Measurements from ENCODE around the gene ZDHHC12.

The ZDHHC12 gene

DNA sequence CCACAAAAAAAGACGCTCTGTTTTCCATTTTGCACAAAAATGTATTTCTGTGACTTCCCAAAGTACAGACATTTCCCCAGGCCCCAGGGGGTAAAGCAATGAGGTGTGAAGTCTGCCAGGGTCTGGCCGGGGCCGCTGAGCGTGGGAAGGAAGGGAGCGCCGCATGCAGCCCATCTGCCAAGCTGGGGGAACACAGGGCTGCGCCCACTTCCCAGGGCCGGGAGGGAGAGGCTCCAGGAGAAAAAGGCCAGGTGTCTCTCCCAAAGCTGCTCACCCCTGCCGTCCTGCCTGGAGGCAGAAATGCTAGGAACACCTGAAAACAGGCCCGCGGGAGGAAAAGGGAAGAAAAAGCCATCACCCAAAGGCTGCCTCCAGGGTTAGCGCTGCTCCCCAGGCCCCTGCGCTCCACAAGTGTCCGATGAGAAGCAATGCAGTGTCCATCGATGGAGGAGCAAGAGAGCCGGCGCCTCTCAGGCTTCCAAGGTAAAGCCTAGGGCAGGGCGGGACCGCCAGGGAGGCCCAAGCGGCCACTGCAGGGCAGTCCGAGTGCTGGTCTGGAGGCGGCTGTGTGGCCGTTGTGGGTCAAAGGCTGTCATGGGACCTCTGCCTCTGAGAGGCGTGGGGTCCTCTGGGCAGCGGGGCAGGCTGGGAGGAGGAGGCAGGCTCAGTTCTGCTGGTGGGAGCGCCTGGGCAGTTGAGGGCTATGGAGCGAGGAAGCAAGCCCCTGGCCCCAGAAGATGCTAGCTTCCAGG, 6.0 kb upstream of the ZDHHC12 start:
- peak; percentile 49 for DNase-seq

DNA sequence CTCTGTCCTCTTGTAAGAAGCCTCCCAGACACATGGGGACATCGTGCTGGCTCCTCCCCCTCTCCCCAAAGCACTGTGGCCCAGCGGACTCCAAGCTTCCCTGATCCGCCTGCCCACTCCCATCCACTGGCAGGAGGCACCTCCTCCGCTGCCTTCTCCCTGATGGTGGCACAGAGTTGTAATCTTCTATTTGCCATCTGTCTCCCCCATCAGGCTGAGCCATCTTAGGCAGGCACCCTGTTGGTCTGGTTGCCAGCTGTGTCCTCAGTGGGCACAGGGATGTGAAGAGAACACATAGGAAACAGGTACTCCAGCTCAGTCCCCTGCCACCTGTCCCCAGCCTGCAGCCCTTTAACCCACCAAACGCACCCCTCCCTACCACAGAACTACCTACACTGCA, 5.4 kb upstream of the ZDHHC12 start:
- peak; percentile 40 for DNase-seq

DNA sequence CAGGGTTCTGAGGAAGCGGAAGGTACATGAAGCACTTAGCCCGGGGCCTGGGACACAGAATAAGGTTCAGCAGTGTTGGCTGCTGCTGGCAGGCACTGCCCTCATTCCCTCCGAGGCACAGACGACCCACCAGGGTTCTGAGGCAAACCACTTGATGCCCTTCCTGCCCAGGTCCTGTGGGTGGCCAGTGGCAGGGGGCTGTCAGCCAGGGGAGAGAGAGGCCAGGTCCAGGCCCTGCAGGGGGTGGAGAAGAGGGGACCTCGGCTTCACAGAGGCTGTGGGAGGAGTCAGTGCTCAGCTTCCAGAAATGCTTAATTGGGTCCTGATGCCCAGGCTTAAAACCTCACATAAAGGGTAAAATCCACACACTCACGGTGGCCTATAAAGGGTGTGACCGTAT, 4.4 kb upstream of the ZDHHC12 start:
- DNase-seq = peak; percentile 39

DNA sequence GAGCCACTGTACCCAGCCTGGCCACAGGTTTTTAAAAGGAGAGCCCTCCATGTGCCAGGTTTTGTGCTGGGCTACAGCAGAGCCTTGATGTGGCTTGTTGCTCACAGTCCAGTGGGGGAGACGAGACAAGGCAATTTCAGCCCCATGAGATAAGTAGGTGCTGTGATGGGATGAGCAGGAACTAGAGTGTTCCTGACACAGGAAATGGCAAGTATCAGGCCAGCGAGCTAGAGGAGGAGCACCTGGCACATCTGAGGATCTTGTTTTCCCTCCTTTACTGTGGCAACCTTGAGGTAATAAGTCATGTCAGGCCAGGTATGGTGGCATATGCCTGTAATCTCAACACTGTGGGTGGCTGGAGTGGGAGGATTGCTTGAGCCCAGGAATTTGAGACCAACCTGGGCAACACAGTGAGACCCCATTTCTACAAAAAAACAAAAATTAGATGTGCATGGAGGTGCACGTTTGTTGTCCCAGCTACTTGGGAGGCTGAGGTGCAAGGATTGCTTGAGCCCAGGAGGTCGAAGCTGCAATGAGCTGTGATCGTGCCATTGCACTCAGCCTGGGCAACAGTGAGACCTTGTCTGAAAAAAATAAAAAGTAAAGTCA, 3.8 kb upstream of the ZDHHC12 start:
- peak; percentile 36 for DNase-seq

DNA sequence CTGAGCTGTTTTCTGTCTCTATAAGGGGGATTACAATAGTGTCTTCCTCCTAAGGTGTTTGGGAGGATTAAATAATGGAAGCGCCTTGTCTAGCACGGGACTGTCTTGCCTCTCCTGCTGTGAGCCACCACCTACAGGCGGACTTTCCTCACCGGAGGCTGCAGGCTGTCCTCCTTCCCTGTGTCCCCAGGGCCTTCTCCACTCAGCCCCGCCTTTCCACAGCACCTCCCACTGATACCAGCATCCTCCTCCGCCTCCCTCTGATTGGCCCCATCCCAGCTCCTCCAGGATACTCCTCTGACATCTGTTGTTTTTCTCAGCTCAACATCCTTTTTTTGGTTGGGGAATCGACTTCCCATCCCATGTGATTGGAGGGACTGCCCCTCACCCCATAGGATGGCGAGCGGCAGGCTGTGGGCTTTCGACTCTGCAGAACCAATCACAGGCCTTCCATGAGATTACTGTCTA, 851 bp upstream of the ZDHHC12 start:
- DNase-seq = peak; percentile 96

DNA sequence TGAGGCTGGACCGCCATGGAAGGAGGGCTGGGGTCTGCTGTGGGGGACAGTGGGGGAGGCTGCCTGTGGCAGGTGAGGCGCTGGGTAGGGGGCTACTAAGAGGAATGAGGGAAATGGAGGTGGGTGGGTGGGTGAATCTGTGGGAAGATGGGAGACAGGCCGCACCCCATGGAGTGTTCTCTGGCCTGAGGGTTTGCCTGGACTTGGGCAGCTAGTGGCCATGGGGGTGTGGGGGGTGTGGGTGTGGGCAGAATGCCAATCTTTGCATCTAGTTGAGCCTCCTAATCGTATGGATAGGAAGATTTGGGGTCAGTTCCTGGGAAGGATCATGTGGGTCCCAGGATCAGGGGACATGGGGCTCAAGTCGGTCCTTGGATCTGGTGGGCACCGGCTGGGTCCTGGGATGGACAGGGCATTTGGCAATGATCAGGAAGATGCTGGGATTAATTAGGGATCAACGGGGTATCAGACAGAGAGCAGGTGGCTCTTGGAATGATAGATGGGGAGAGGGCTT, 518 bp downstream of the ZDHHC12 start:
- no peak for DNase-seq

DNA sequence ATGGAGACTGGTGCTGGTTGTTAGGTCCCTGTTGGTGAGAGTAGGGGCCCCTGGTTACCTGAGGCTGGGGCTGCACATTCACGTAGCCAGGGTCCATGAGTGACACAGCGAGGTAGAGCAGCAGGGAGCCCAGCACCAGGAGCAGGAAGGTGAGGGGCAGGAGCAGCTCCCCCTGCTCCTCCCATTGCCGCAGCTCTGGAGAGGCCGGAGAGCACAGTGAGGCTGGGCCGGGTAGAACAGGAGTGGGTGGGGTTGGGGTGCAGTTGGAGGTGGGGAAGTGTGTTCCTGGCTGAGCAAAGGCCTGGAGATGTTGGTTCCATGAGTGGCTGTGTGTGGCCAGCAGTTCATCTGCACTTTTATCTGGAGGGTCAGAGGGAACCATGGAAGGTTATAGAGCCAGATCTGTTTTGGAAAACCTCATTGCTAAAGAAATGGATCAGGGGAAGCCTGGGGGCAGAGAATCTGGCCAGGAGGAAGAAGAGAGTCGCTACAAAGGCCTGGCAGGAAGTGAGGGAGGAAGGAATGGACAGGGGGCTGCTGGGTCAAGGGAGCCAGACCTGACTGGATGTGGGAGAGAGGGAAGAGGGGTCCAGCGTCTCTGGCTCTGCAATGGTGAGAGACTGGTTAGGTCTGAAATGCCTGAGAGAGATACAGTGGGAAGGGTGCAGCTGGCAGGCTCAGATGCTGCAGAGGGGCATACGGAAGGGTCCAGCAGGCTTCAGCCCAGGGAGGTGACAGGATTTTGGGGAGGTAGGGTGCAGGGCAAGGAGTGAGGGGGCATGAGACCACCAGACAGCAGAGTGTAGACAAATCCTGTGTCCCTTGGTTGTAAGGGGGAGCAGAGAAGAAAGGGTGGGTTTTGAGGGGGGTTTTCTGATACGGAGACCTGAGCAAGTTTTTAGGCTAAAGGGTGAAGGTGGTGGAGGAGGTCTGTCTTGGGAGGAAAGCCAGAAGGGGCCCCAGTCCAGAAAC, 1.3 kb downstream of the ZDHHC12 start:
- DNase-seq = peak; percentile 49

DNA sequence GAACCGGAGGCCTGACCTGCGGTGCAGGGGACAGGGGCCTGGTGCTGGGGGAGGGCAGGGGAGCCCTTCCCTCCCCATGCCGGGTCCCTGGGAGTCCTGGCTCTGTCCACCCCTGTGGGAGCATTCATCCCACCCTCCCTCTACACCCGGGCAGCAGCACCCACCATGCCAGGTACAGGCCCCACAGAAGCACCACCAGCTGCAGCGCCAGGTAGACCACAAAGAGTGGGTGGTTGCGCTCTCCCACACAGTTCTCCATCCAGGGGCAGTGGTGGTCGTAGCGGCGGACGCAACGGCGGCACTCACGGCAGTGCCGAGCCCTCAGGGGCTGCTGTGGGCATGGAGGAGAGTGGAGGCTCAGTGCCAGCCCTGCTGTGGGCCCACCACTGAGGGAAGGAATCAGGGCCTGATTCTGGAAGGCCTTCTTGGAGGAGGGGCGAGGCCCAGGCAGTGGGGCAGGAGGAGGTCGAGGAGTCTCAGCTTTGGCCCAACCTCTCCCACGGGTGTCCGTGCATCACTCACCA, 2.4 kb downstream of the ZDHHC12 start:
- DNase-seq = peak; percentile 45

DNA sequence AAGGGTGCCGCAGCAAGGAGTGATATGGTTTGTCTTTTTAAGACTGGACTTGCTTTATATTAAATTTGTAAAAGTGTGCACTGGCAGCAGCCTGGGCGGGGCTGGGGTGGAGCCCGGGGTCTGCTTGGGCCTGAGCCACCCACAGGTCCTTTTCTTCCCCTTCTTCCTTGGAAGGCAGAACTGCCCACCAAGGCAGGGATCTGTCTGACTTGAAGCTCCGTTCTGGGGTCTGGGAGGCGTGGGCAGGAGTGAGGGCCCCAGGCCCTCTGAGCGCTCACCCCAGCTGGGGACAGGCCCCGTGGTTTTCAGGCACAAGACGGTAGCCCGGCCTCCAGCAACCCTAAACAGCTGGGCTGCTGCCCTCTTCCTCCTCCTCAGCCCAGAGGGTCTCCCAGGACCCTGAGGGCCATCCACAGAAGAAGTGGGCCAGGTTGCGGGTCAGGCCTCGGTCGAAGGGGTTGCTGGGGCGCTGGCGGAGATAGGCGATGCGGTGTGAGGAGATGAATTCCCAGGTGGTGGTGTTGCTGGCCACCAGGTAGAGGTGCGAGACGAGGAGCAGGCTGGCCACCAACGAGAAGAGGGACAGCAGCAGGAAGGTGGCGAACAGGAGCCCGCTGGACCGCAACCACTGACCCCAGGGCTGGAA, 3.0 kb downstream of the ZDHHC12 start:
- DNase-seq = no peak

DNA sequence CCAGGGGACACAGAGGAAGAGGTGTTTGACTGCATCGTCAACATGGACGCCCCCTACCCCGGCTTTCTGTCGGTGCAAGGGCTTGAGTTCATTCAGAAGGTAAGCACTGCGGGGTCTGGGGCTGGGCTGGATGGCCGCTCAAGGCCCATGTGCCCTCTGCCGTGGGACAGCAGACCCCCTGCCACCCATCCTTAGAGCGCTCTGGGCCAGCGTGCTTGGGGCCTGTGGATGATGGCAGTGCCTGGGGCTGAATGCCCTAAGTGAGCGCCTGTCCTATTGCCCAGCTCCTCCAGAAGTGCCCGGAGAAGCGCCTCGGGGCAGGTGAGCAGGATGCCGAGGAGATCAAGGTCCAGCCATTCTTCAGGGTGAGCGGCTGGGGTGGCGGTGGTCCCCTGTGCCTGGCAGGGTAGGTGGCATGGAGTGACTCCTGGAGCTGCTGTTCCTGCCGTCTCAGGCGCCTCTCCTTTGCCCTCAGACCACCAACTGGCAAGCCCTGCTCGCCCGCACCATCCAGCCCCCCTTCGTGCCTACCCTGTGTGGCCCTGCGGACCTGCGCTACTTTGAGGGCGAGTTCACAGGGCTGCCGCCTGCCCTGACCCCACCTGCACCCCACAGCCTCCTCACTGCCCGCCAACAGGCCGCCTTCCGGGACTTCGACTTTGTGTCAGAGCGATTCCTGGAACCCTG, 3.9 kb downstream of the ZDHHC12 start:
- DNase-seq = peak; percentile 49

DNA sequence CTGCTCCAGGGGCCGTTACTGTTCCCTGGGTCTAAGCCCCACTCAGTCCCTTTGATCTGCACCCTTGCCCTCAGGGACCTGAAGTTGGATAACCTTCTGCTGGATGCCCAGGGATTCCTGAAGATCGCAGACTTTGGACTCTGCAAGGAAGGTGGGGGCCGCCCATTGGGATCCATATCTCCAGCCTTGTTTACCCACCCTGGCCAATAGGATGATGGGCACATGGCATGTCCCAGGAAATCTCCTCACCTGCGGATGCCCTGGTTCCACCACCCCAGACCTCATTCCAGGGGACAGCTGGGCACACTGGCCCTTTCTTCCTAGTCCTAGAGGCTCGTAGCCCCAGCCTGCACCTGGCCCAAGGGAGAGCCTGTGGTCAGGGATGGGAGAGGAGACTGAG, 5.5 kb downstream of the ZDHHC12 start:
- no peak for DNase-seq

DNA sequence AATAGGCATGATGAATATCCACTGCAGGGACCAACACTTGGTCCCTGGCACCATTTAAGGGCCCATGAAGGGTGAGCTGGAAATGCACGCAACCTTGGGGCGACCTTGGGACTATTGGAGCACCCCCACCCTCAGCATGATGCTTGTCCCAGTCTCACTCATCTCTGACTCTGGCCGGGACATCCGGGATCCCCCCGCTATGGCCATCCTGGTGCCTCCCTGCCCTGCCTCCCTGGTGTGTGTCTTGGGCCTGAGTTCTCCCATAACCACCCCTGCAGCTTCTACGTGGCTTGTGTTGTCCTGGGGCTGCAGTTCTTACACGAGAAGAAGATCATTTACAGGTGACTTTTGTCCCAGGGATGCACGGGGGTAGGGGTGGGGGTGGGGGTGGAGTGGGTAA, 5.9 kb downstream of the ZDHHC12 start:
- DNase-seq = no peak

DNA sequence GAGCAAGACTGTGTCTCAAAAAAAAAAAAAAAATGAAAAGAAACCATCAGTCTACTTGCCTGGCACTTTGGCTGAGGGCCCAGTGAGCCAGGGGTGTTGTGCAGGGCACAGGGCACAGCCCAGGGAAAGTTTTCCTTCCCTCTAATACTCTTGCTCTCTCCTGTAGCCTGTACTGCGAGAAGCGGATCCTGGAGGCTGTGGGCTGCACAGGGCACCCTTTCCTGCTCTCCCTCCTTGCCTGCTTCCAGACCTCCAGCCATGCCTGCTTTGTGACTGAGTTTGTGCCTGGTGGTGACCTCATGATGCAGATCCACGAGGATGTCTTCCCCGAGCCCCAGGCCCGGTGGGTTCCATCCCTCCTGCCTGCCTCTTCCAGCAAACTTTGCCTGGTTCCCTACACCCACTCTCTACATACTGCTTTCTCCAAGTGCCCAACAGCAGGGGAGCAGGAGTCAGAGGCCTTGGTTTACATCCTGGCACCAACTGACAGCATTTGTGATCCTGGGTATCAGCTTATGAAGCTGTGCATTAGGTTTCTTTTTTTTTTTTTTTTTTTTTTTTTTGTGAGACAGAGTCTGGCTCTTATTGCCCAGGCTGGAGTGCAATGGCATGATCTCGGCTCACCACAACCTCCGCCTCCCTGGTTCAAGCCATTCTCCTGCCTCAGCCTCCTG, 7.2 kb downstream of the ZDHHC12 start:
- no peak for DNase-seq

DNA sequence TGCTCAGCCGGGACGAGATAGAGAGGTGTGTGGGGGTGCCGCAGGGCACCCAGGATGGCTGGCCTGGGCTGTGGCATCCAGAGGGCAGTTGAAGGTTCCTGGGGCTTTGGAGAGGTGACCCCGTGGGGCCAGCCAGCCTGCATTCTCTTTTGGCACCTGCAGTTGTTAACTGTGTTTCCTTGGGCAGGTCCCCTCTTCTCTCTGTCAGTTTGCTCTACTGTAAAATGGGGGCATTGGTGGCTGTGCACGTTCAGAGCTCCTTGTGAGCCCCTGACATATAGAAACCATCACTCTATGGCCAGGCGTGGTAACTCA, 8.5 kb downstream of the ZDHHC12 start:
- DNase-seq = no peak

DNA sequence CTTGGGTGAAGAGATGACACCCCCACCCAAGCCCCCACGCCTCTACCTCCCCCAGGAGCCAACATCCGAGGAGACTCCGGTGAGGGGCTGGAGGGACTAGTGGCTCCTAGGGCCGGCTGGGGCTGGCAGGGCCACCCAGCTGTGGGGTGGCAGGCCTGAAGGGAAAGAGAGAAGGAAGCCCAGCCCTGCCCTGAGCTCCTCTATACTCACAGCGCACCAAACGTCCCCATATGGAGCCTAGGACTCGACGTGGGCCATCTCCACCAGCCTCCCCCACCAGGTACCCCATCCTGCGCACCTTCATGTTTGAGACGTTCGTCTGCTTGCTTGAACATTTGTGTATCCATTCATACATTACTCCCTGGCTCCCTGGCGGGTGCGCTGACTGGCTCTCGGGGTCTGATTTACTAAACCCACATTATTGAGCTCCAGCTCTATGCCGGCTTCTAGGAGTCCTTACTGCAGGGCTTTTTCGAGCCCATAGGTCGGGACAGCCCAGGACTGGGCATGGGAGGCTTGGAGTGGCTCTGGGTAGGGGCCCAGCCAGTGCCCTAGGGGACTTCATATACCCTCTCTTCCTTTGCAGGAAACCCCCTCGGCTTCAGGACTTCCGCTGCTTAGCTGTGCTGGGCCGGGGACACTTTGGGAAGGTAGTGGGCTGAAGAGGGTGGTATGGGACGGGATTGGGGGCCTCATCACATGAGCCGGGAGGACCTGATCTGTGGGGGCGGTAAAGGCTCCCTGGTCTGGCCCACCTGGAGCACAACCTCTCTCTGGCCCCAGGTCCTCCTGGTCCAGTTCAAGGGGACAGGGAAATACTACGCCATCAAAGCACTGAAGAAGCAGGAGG, 9.1 kb downstream of the ZDHHC12 start:
- DNase-seq = no peak

DNA sequence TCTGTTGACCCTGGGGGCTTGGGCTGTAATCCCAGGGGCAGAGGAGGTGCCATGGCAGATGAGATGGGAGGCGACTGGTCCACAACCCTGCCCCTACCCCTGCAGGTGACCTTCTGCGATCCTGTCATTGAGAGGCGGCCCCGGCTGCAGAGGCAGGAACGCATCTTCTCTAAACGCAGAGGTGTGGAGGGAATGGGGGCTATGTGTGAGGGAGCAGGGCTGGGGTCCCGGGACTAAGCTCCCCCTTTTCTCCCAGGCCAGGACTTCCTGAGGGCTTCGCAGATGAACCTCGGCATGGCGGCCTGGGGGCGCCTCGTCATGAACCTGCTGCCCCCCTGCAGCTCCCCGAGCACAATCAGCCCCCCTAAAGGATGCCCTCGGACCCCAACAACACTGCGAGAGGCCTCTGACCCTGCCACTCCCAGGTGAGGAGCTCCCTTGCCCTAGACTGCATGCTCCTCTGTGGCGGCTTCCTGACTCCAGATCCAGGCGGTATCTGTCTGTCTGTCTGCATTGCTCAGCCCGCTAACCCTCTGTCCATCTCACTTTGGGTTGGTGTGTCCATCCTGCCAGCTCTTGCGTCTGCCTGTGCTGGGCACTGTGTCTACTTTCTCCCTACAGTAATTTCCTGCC, 9.9 kb downstream of the ZDHHC12 start:
- DNase-seq = peak; percentile 37

DNA sequence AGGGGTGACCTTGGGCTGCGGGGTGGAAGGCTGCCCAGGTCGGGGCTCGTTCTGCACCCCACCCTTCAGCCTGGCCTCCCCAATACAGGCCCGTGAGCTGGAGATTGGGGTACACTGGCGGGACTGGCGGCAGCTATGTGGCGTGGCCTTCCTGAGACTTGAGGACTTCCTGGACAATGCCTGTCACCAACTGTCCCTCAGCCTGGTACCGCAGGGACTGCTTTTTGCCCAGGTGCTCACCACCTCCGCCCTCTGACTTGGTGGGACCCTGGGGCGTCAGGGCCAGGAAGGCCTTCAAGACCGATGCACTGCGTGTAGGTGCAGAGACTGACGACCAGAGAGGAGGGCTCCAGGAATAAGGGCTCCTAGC, 10.5 kb downstream of the ZDHHC12 start:
- DNase-seq = peak; percentile 44

DNA sequence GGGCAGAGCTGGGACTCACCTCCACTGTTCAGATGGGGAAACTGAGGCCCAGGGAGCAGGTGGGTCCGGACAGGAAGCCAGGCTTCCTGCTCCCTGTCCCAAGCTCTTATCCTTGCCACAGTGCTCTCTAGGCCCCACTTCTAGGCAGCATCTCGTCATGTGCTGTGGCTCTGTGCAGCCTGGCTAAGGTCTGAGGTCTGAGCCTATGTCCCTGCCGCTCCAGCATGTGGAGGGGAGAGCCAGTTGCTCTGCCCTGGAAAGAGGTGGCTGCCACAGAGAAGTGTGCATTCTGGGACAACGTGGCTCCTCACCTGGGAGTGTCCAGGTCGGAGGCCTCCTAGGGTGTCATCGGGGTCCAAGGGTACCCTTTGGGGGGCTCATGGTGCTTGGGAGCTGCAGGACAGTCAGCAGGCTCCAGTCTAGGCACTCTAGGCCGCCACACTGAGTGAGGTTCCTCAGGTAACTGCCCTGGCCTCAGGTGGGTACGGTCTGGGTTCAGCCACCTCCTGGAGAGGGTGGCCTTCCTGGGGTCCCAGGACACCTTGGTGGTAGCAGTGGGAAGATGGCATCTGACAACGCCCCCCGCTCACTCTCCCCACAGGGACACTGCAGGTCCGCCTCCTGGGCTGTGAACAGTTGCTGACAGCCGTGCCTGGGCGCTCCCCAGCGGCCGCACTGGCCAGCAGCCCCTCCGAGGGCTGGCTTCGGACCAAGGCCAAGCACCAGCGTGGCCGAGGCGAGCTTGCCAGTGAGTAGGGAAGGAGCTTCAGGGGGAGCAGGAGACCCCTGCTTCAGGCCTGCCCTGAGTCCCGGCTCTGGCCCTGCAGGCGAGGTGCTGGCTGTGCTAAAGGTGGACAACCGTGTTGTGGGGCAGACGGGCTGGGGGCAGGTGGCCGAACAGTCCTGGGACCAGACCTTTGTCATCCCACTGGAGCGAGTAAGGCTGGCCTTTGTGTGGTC, 11.2 kb downstream of the ZDHHC12 start:
- DNase-seq = peak; percentile 50

DNA sequence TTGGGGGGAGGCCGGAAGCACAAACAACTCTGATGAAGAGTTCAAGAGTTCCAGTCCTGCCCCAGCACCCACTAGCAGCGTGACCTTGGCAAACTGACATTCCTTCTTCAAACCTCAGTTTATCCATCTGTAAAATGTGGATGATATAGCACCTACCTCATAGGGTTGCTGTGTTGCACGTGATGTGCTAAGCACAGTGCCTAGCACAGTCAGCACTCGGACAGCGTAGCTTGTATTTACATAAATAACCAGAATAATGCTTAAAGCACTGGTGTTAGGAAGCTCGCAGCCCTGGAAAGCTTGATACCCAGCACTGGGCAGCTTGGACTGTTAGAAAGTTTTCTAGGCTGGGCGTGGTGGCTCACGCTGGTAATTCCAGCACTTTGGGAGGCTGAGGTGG, 16.5 kb downstream of the ZDHHC12 start:
- no peak for DNase-seq

Measured in islet precursor cell (in vitro differentiated cells).